Measurements from ENCODE around the gene CAVIN3. TPM values are rescaled to one million over a fixed set of nuclear protein-coding genes. Genes with fewer than 3 reads are reported as not detected.

The CAVIN3 gene
- total and polyA plus RNA-seq, 10 of the 15 experiments (the other 5 are each of a cell fraction or from before 2014, with no cell fraction given): 0.05 to 13.9 (median 4.5) TPM

DNA sequence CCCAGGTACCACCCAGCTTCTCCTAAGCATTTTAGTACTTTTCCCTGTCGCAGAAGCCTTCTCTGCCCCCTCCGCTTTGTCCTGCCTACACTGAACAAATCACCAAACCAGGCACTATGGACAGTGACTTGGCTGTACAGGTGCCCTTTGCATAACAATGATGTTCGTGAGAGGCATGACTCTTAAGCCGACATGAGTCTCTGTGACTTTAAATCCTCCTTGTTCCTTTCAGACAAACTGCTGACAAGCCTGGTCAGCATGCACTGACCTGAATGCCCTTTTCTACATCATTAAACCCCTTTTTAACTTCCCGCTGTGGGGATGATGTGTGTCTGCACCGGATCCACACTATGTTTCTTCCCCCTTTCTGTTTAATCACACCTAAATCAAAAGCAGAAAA lies 16.6 kb downstream of the CAVIN3 start:
- Histone ChIP-seq H4K20me1 (ENCODE audit: control insufficient read depth, insufficient read depth) (no peaks in the 10 kb centered on the region), H3K4me2 (ENCODE audit: control insufficient read depth, insufficient read depth) (no peak overlapping the region), H3K27ac (ENCODE audit: control insufficient read depth, insufficient read depth) (no peak overlapping the region), H3K27me3 (replicated peaks in 1 of 2; ENCODE audit: control insufficient read depth in 2 of 2, insufficient read depth in 2 of 2, low read length in 1 of 2) (peaks cover 0 to 2% of the 10 kb centered on the region in 2 experiments; a peak in 1 of 4 replicates), H3K4me3 (no peak overlapping the region), H3K9ac (ENCODE audit: control insufficient read depth, insufficient read depth, low read length) (no peak overlapping the region), H3K4me1 (ENCODE audit: control insufficient read depth, insufficient read depth, low read length) (no peaks in the 10 kb centered on the region), H3K9me3 (replicated peaks; ENCODE audit: control insufficient read depth, insufficient read depth, low read length) (no peaks in the 10 kb centered on the region), H3K79me2 (ENCODE audit: control insufficient read depth, insufficient read depth, low read length) (no peaks in the 10 kb centered on the region), H2AFZ (ENCODE audit: control insufficient read depth, low read depth, low read length) (no peak overlapping the region), H3K36me3 (ENCODE audit: control insufficient read depth in 2 of 2, insufficient read depth in 2 of 2, low read length in 1 of 2) (no peaks in the 10 kb centered on the region)
- SMC1A ChIA-PET (ENCODE audit: uncharacterized antibody, unreplicated experiment): interaction anchor here (0.9 kb wide), 1 partner anchor 17 kb away, joined by 4 read pairs; no protein-coding TSS in a partner anchor
- no TSS peak for BruUV-seq (replicated peaks)
- FAIRE-seq (no peak), ATAC-seq (no peak), DNase-seq (ENCODE audit: low read depth, low spot score) (no peak)
- WGBS (ENCODE audit: insufficient coverage, insufficient replicate concordance, low lambda C conversion rate, missing lambda C conversion rate): 66% methylated on average over 6 of the region's 6 CpGs
- RAD21 ChIA-PET (ENCODE audit: unreplicated experiment): interaction anchor here (1.1 kb wide), 1 partner anchor 9 kb away, joined by 4 read pairs; no protein-coding TSS in a partner anchor
- POLR2A ChIA-PET: no interaction called here
- CTCF ChIA-PET: interaction anchor here (0.8 to 3.0 kb wide), 4 partner anchors 11 to 51 kb away, joined by 3 to 15 read pairs (median 4); no protein-coding TSS in a partner anchor
- intact Hi-C loops (cut with micrococcal nuclease; ENCODE audit: unreplicated experiment): no loop called here
- in situ Hi-C loops (cut with MboI): no loop called here
- no peak for TF ChIP-seq NBN (IDR thresholded peaks at IDR 0.05)
- no peak for TF ChIP-seq FOS (IDR thresholded peaks at IDR 0.05; ENCODE audit: borderline replicate concordance, extremely low read depth, insufficient read length)
- no peak for TF ChIP-seq NR2C1 (IDR thresholded peaks at IDR 0.05)
- no peak for TF ChIP-seq TARDBP (IDR thresholded peaks at IDR 0.05; ENCODE audit: borderline replicate concordance)
- no peak for TF ChIP-seq EED (IDR thresholded peaks at IDR 0.05; ENCODE audit: low read depth)
- TF ChIP-seq, protein P1, sequence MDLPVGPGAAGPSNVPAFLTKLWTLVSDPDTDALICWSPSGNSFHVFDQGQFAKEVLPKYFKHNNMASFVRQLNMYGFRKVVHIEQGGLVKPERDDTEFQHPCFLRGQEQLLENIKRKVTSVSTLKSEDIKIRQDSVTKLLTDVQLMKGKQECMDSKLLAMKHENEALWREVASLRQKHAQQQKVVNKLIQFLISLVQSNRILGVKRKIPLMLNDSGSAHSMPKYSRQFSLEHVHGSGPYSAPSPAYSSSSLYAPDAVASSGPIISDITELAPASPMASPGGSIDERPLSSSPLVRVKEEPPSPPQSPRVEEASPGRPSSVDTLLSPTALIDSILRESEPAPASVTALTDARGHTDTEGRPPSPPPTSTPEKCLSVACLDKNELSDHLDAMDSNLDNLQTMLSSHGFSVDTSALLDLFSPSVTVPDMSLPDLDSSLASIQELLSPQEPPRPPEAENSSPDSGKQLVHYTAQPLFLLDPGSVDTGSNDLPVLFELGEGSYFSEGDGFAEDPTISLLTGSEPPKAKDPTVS (IDR thresholded peaks at IDR 0.05; ENCODE audit: low read depth, low read length): no peak
- no peak for TF ChIP-seq EGR1 (IDR thresholded peaks at IDR 0.05; ENCODE audit: borderline replicate concordance in 1 of 2, low read depth in 2 of 2, low read length in 2 of 2)
- TF ChIP-seq, protein P2, sequence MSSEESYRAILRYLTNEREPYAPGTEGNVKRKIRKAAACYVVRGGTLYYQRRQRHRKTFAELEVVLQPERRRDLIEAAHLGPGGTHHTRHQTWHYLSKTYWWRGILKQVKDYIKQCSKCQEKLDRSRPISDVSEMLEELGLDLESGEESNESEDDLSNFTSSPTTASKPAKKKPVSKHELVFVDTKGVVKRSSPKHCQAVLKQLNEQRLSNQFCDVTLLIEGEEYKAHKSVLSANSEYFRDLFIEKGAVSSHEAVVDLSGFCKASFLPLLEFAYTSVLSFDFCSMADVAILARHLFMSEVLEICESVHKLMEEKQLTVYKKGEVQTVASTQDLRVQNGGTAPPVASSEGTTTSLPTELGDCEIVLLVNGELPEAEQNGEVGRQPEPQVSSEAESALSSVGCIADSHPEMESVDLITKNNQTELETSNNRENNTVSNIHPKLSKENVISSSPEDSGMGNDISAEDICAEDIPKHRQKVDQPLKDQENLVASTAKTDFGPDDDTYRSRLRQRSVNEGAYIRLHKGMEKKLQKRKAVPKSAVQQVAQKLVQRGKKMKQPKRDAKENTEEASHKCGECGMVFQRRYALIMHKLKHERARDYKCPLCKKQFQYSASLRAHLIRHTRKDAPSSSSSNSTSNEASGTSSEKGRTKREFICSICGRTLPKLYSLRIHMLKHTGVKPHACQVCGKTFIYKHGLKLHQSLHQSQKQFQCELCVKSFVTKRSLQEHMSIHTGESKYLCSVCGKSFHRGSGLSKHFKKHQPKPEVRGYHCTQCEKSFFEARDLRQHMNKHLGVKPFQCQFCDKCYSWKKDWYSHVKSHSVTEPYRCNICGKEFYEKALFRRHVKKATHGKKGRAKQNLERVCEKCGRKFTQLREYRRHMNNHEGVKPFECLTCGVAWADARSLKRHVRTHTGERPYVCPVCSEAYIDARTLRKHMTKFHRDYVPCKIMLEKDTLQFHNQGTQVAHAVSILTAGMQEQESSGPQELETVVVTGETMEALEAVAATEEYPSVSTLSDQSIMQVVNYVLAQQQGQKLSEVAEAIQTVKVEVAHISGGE (CRISPR knock-in tag; IDR thresholded peaks at IDR 0.05): no peak
- no peak for TF ChIP-seq IKZF1 (conservative IDR thresholded peaks at IDR 0.05)
